Type B pancreatic cell (in vitro differentiated cells): Measurements from ENCODE around the gene ZNF148. TPM values are rescaled to one million over a fixed set of nuclear protein-coding genes. Genes with fewer than 3 reads are reported as not detected.
"Not testable (repeated sequence)": the region's sequence is repeated elsewhere in the genome, so short reads cannot be mapped to it uniquely, and the experiment has no call there.

Source experiments
- DNase-seq: peaks from one replicate; pipeline ENCODE4 v3.0.0; 2021; ENCODE audit warnings: mixed read lengths; ENCODE audit not compliant: unreplicated experiment; ENCODE audit errors: extremely low spot score
- H3K27ac Mint-ChIP-seq: 2 replicates; pipeline ENCODE4 v1.8.0; 2021; ENCODE audit warnings: mild to moderate bottlenecking, mixed read lengths
- H3K27me3 Mint-ChIP-seq: 2 replicates; pipeline ENCODE4 v1.8.0; 2021; ENCODE audit warnings: mixed read lengths
- H3K36me3 Mint-ChIP-seq: 2 replicates; pipeline ENCODE4 v1.8.0; 2021; ENCODE audit warnings: mixed read lengths
- H3K4me1 Mint-ChIP-seq: one replicate; pipeline ENCODE4 v1.8.0; 2021; ENCODE audit warnings: mixed read lengths; ENCODE audit not compliant: unreplicated experiment
- H3K4me3 Mint-ChIP-seq: 2 replicates; pipeline ENCODE4 v1.8.0; 2021; ENCODE audit warnings: mild to moderate bottlenecking, mixed read lengths
- H3K9me3 Mint-ChIP-seq: 2 replicates; pipeline ENCODE4 v1.8.0; 2021; ENCODE audit warnings: mixed read lengths
- total RNA-seq: library from RNA; stranded (reverse); gene quantifications from 2 replicates; pipeline ENCODE4 v1.2.1, GENCODE V29; 2021; ENCODE audit warnings: low replicate concordance
- TF ChIP-seq, protein P1 (sequence below): fragments of 200-600 bp; sonication (generic); conservative IDR thresholded peaks from 2 replicates; pipeline ENCODE4 v1.5.0; 2021; ENCODE audit warnings: antibody characterized with exemption, mild to moderate bottlenecking

ZNF148 gene
- total RNA-seq, 1 donor from 2014 or later: 46.4 TPM

DNA sequence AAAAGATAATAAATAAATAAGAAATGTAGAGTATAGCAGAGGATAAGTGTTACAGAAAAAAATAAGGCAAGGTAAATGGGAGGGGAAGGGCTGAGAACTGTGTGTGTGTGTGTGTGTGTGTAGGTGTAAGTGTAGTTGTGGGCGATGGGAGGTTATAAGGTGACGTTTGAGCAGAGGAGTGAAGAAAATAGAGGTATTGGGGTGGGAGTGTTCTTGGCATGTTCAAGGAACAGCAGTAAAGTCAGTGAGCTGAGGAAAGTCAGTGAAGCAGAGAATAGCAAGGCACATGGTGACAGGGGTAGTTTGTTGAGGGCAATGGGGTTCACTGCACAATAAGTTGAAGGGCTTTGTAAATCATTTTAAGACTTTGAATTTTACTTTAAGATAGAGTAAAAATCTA, 30.9 kb upstream of the ZNF148 start:
- no peak overlapping the region for H3K27ac Mint-ChIP-seq
- peaks cover 4% of the 10 kb centered on the region for H3K9me3 Mint-ChIP-seq
- H3K27me3 Mint-ChIP-seq: peaks cover 12% of the 10 kb centered on the region
- no peaks in the 10 kb centered on the region for H3K36me3 Mint-ChIP-seq
- no peak for DNase-seq
- no peaks in the 10 kb centered on the region for H3K4me1 Mint-ChIP-seq
- TF ChIP-seq, protein P1, sequence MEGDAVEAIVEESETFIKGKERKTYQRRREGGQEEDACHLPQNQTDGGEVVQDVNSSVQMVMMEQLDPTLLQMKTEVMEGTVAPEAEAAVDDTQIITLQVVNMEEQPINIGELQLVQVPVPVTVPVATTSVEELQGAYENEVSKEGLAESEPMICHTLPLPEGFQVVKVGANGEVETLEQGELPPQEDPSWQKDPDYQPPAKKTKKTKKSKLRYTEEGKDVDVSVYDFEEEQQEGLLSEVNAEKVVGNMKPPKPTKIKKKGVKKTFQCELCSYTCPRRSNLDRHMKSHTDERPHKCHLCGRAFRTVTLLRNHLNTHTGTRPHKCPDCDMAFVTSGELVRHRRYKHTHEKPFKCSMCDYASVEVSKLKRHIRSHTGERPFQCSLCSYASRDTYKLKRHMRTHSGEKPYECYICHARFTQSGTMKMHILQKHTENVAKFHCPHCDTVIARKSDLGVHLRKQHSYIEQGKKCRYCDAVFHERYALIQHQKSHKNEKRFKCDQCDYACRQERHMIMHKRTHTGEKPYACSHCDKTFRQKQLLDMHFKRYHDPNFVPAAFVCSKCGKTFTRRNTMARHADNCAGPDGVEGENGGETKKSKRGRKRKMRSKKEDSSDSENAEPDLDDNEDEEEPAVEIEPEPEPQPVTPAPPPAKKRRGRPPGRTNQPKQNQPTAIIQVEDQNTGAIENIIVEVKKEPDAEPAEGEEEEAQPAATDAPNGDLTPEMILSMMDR: no peak
- H3K4me3 Mint-ChIP-seq: no peak overlapping the region

DNA sequence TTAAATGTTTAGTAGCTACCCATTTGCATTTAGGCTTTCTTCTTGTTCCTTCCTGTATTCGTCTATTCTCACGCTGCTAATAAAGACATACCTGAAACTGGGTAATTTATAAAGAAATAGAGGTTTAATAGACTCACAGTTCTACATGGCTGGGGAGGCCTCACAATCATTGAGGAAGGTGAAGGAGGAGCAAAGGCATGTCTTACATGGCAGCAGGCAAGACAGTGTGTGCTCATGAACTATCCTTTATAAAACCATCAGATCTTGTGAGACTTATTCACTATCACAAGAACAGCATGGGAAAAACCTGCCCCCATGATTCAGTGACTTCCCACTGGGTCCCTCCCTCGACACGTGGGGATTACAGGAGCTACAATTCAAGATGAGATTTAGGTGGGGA, 30.4 kb upstream of the ZNF148 start:
- H3K9me3 Mint-ChIP-seq, H3K36me3 Mint-ChIP-seq, H3K4me3 Mint-ChIP-seq, H3K27ac Mint-ChIP-seq, DNase-seq, H3K4me1 Mint-ChIP-seq, H3K27me3 Mint-ChIP-seq: not testable (repeated sequence)

DNA sequence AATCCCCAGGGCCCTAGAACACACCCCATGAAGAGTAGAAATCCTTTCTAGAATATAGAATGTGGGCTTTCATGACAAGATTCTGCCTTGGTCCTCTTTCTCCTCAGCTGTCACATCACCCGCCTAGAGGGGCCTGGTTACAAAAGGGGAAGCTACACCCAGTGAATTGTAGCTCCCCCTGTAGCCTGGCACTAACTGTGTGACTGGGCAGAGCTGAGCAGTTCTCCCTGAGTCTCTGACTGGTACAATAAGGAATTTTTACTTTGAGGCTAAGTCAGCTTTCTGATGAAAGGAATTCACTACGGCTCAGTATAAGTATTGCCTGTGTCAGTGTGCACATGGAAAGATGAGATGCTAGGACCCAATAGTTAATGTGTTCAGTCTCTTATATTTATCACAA, 28.7 kb upstream of the ZNF148 start:
- no peak for DNase-seq
- Mint-ChIP-seq H3K27me3 (no peaks in the 10 kb centered on the region), H3K4me1 (no peaks in the 10 kb centered on the region), H3K9me3 (peaks cover 4% of the 10 kb centered on the region), H3K4me3 (no peak overlapping the region), H3K36me3 (no peaks in the 10 kb centered on the region), H3K27ac (no peak overlapping the region)
- TF ChIP-seq, protein P1: no peak

DNA sequence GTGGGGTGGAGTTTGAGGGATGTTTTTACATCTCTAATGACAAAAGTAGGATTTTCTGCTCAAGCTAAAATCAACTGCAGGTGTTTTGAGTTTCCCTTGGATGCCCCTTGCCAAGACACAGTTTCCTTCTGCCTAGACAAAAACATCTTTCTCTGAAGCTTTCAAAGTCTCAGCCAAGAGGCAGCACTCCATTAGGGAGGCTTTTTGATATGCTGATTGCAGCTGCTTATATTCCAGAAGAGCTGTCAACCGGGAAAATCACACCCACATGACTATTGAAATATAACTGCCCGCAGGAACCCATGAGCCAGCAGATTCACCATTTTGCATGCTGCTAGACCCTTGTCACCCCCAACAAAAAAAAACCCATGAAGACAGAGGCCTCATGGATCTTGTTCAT, 27.5 kb upstream of the ZNF148 start:
- Mint-ChIP-seq H3K9me3 (peaks cover 4% of the 10 kb centered on the region), H3K27ac (no peak overlapping the region), H3K27me3 (peaks cover 3% of the 10 kb centered on the region), H3K36me3 (no peaks in the 10 kb centered on the region), H3K4me3 (no peak overlapping the region), H3K4me1 (no peaks in the 10 kb centered on the region)
- TF ChIP-seq, protein P1: no peak
- no peak for DNase-seq

DNA sequence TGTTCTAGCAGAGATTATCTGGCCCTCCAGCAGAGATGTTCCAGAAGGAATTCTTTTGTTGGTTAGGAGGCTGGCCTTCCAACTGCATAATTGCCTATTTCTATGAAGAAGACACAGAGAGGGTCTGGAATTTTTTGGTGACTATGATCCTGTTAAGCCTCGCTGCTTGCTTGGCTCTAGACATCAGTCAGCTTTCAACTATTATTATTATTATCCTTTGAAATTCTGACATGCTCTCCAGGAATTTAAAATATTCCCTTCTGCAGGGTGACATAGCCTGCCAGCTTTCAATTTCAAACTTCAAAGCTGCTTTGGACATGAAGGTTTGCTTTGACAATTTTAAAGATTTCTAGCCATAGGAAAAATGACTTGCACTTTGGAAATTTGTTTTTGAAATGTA, 26.3 kb upstream of the ZNF148 start:
- no peak for DNase-seq
- Mint-ChIP-seq H3K4me1 (no peaks in the 10 kb centered on the region), H3K27me3 (peaks cover 3% of the 10 kb centered on the region), H3K9me3 (peaks cover 4% of the 10 kb centered on the region), H3K36me3 (no peaks in the 10 kb centered on the region), H3K4me3 (no peak overlapping the region), H3K27ac (no peak overlapping the region)
- TF ChIP-seq, protein P1: no peak

DNA sequence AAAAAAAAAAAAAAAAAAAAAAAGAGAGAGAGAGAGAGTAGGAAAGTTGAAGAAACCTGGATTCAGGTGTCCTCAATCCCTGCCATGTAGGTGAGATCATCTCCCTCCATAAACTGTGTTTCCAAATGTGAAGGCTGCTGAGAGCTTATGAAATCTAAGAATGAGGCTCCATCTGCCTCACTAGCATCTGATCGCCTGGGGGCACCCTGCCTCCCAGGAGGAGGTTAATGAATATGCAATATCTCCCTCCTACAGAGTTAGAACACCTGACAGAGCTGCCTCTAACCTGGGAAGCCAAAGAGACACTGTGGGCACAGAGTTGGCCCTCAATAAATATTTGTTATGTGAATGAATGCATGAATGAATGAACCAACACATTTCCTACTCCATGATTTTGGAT, 23.8 kb upstream of the ZNF148 start:
- no peaks in the 10 kb centered on the region for H3K4me1 Mint-ChIP-seq
- no peak overlapping the region for H3K27ac Mint-ChIP-seq
- DNase-seq: no peak
- H3K27me3 Mint-ChIP-seq: peaks cover 3% of the 10 kb centered on the region
- H3K36me3 Mint-ChIP-seq: no peaks in the 10 kb centered on the region
- no peak overlapping the region for H3K4me3 Mint-ChIP-seq
- TF ChIP-seq, protein P1: no peak
- H3K9me3 Mint-ChIP-seq: no peaks in the 10 kb centered on the region
